ENCODE results near the gene RAVER2. TPM values are rescaled to one million over a fixed set of nuclear protein-coding genes. Genes with fewer than 3 reads are reported as not detected.

RAVER2 gene
- total RNA-seq, 1 experiment from 2014 or later = 11.4 TPM

DNA sequence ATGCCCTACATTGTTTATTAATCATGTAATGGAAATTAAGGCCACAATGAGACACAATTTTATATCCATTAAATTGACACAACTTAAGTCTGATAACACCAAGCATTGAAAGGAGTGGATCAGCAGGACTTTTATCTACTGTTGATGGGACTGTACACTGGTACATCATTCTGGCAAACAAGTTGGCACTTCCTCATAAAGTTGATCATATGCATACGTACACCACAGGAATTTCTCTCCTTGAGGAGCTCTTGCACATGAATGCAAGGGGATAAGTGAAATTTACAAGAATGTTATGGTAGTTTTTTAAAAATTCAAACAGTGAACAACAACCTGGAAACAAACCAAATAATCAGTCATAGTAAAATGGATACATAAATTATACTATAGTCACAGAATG lies 20.1 kb downstream of the RAVER2 start:
- Histone ChIP-seq H3K27ac (ENCODE audit: low read length) (no peak overlapping the region), H3K27me3 (ENCODE audit: low read length) (no peaks in the 10 kb centered on the region), H3K9me2 (replicated peaks; ENCODE audit: low read length) (no peaks in the 10 kb centered on the region), H3K79me2 (ENCODE audit: low read length) (no peaks in the 10 kb centered on the region), H3K4me2 (ENCODE audit: low read length) (no peak overlapping the region), H3F3A (ENCODE audit: low read length, unreplicated experiment) (no peaks in the 10 kb centered on the region), H3K9ac (ENCODE audit: low read length) (no peak overlapping the region), H4K20me1 (ENCODE audit: low read length) (no peaks in the 10 kb centered on the region), H3K36me3 (ENCODE audit: low read depth, low read length) (0 out of 2 replicates have a peak, but pooled peaks cover 2% of the 10 kb centered on the region), H3K4me3 (ENCODE audit: low read length) (no peak overlapping the region), H2AFZ (ENCODE audit: low read length) (no peak overlapping the region), H3K4me1 (ENCODE audit: insufficient read depth, low read length) (no peaks in the 10 kb centered on the region), H3K9me3 (ENCODE audit: low read length) (no peaks in the 10 kb centered on the region)
- TF ChIP-seq CTCF (conservative IDR thresholded peaks at IDR 0.05; ENCODE audit: low read depth, low read length) = no peak
- TF ChIP-seq EZH2 (IDR thresholded peaks at IDR 0.05; ENCODE audit: low read length, unreplicated experiment) = no peak
- no peak for TF ChIP-seq EZH2phosphoT487 (IDR thresholded peaks at IDR 0.05; ENCODE audit: borderline replicate concordance, low read length)
- ATAC-seq (no peak), DNase-seq (no peak)
- no TSS peak for BruUV-seq (replicated peaks)
- ChIA-PET POLR2A (ENCODE audit: unreplicated experiment) (no interaction called here), CTCF (no interaction called here)
- intact Hi-C loops (cut with micrococcal nuclease) = no loop called here

GRCh38 chr1:64765826-64766225 lies 21.0 kb downstream of the RAVER2 start:
- ChIA-PET POLR2A (ENCODE audit: unreplicated experiment) (no interaction called here), CTCF (no interaction called here)
- BruUV-seq (replicated peaks) = no TSS peak
- Histone ChIP-seq H3K4me3 (ENCODE audit: low read length) (no peak overlapping the region), H3K9me2 (replicated peaks; ENCODE audit: low read length) (no peaks in the 10 kb centered on the region), H3K4me1 (ENCODE audit: insufficient read depth, low read length) (no peaks in the 10 kb centered on the region), H3K27ac (ENCODE audit: low read length) (no peak overlapping the region), H3F3A (ENCODE audit: low read length, unreplicated experiment) (no peaks in the 10 kb centered on the region), H4K20me1 (ENCODE audit: low read length) (no peaks in the 10 kb centered on the region), H3K9me3 (ENCODE audit: low read length) (no peaks in the 10 kb centered on the region), H2AFZ (ENCODE audit: low read length) (no peak overlapping the region), H3K36me3 (ENCODE audit: low read depth, low read length) (0 out of 2 replicates have a peak, but pooled peaks cover 6% of the 10 kb centered on the region), H3K9ac (ENCODE audit: low read length) (no peak overlapping the region), H3K79me2 (ENCODE audit: low read length) (no peaks in the 10 kb centered on the region), H3K4me2 (ENCODE audit: low read length) (no peak overlapping the region), H3K27me3 (ENCODE audit: low read length) (no peaks in the 10 kb centered on the region)
- intact Hi-C loops (cut with micrococcal nuclease) = no loop called here
- no peak for DNase-seq
- no peak for ATAC-seq
- TF ChIP-seq EZH2 (IDR thresholded peaks at IDR 0.05; ENCODE audit: low read length, unreplicated experiment) (no peak), CTCF (conservative IDR thresholded peaks at IDR 0.05; ENCODE audit: low read depth, low read length) (no peak), EZH2phosphoT487 (IDR thresholded peaks at IDR 0.05; ENCODE audit: borderline replicate concordance, low read length) (no peak)

DNA sequence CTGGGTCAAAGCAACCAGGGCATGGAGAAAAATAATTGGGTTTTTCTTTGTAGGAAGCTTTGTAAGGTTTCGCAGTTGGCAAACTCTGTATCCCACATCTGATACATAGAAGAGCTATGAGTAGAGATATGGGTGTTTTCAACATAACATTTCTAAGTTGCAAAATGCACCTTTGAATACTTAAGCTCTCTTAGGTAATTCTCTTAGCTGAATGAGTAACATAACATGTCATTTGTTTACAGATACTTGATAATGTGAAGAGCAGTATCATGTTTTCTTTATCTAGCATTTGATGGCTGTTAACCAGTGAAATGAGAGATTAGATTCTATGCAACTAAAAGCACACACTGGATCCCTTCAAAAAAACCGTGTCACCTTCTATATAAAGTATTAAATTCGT lies 21.6 kb downstream of the RAVER2 start:
- no peak overlapping the region for H3K4me2 ChIP-seq (ENCODE audit: low read length)
- H3K4me1 ChIP-seq (ENCODE audit: insufficient read depth, low read length) = no peaks in the 10 kb centered on the region
- no peaks in the 10 kb centered on the region for H3F3A ChIP-seq (ENCODE audit: low read length, unreplicated experiment)
- H3K79me2 ChIP-seq (ENCODE audit: low read length) = no peaks in the 10 kb centered on the region
- no peaks in the 10 kb centered on the region for H3K27me3 ChIP-seq (ENCODE audit: low read length)
- TF ChIP-seq EZH2phosphoT487 (IDR thresholded peaks at IDR 0.05; ENCODE audit: borderline replicate concordance, low read length) = no peak
- no peak for TF ChIP-seq EZH2 (IDR thresholded peaks at IDR 0.05; ENCODE audit: low read length, unreplicated experiment)
- TF ChIP-seq CTCF (conservative IDR thresholded peaks at IDR 0.05; ENCODE audit: low read depth, low read length) = no peak
- H3K27ac ChIP-seq (ENCODE audit: low read length) = no peak overlapping the region
- H3K9me2 ChIP-seq (replicated peaks; ENCODE audit: low read length) = no peaks in the 10 kb centered on the region
- no peak for DNase-seq
- BruUV-seq (replicated peaks) = no TSS peak
- 0 out of 2 replicates have a peak, but pooled peaks cover 6% of the 10 kb centered on the region for H3K36me3 ChIP-seq (ENCODE audit: low read depth, low read length)
- CTCF ChIA-PET = no interaction called here
- POLR2A ChIA-PET (ENCODE audit: unreplicated experiment) = no interaction called here
- no peak overlapping the region for H3K9ac ChIP-seq (ENCODE audit: low read length)
- no peaks in the 10 kb centered on the region for H4K20me1 ChIP-seq (ENCODE audit: low read length)
- no peaks in the 10 kb centered on the region for H3K9me3 ChIP-seq (ENCODE audit: low read length)
- H2AFZ ChIP-seq (ENCODE audit: low read length) = no peak overlapping the region
- intact Hi-C loops (cut with micrococcal nuclease) = no loop called here
- no peak overlapping the region for H3K4me3 ChIP-seq (ENCODE audit: low read length)
- no peak for ATAC-seq
